NCI-H146 (cell line): ENCODE measurements around the gene UBE3B.
"Not testable (repeated sequence)": the region's sequence is repeated elsewhere in the genome, so short reads cannot be mapped to it uniquely, and the experiment has no call there.

Experiments used
- DNase-seq: peaks from one replicate; lab custom pipeline; 2025; lab: John Stamatoyannopoulos, UW

UBE3B gene

GRCh38 chr12:109450980-109451379 is 26.5 kb upstream of the UBE3B start:
- DNase-seq, result no peak

- no peak for DNase-seq
These were observed 26.0 kb upstream of the UBE3B start for GRCh38 chr12:109451400-109451799.

GRCh38 chr12:109452489-109452888 is 24.9 kb upstream of the UBE3B start:
- no peak for DNase-seq

- no peak for DNase-seq
These were observed 21.7 kb upstream of the UBE3B start for GRCh38 chr12:109455706-109456105.

- DNase-seq, result no peak
These were observed 19.3 kb upstream of the UBE3B start for GRCh38 chr12:109458086-109458485.

GRCh38 chr12:109458771-109459208 is 18.6 kb upstream of the UBE3B start:
- no peak for DNase-seq

- no peak for DNase-seq
These were observed 18.2 kb upstream of the UBE3B start for GRCh38 chr12:109459247-109459646.

GRCh38 chr12:109460538-109460937 is 16.9 kb upstream of the UBE3B start:
- no peak for DNase-seq

- DNase-seq, result no peak
These were observed 16.2 kb upstream of the UBE3B start for GRCh38 chr12:109461049-109461845.

GRCh38 chr12:109461846-109462756 is 15.3 kb upstream of the UBE3B start:
- DNase-seq, result no peak

- DNase-seq, result no peak
These were observed 14.4 kb upstream of the UBE3B start for GRCh38 chr12:109462868-109463692.

- DNase-seq, result no peak
These were observed 13.7 kb upstream of the UBE3B start for GRCh38 chr12:109463756-109464155.

GRCh38 chr12:109464642-109465351 is 12.6 kb upstream of the UBE3B start:
- DNase-seq, result no peak

GRCh38 chr12:109466305-109466704 is 11.1 kb upstream of the UBE3B start:
- no peak for DNase-seq

GRCh38 chr12:109466821-109467220 is 10.6 kb upstream of the UBE3B start:
- no peak for DNase-seq

GRCh38 chr12:109467978-109468676 is 9.3 kb upstream of the UBE3B start:
- no peak for DNase-seq

- no peak for DNase-seq
These were observed 7.9 kb upstream of the UBE3B start for GRCh38 chr12:109469517-109469916.

GRCh38 chr12:109473006-109473405 is 4.4 kb upstream of the UBE3B start:
- no peak for DNase-seq

GRCh38 chr12:109473526-109474270 is 3.7 kb upstream of the UBE3B start:
- not testable (repeated sequence) for DNase-seq

GRCh38 chr12:109475121-109475520 is 2.3 kb upstream of the UBE3B start:
- no peak for DNase-seq
